HG03520 (cell line): ENCODE measurements around the gene SELENOF.
"Not testable (repeated sequence)": the region's sequence is repeated elsewhere in the genome, so short reads cannot be mapped to it uniquely, and the experiment has no call there.

ENCODE experiments used
- ATAC-seq: cut with Tn5 transposase; IDR thresholded peaks from one replicate; pipeline ENCODE4 v1.9.1; 2021; ENCODE audit warnings: mild to moderate bottlenecking, moderate library complexity; ENCODE audit not compliant: unreplicated experiment

Gene SELENOF

GRCh38 chr1:86821956-86822355, 92.0 kb downstream of the SELENOF start:
- no peak for ATAC-seq

- ATAC-seq, result not testable (repeated sequence)
These were observed 94.0 kb downstream of the SELENOF start for GRCh38 chr1:86819970-86820369.

- ATAC-seq, result not testable (repeated sequence)
These were observed 96.6 kb downstream of the SELENOF start for GRCh38 chr1:86817246-86817826.

- ATAC-seq, result not testable (repeated sequence)
These were observed 99.8 kb downstream of the SELENOF start for GRCh38 chr1:86814118-86814517.
